H1 (cell line): ENCODE results near the gene RAB3GAP2.

Source experiments
- MAFK ChIP-seq: IDR thresholded peaks from 2 replicates; pipeline ENCODE4 v1.6.1; 2012; ENCODE audit warnings: low read depth, mild to moderate bottlenecking, improper control_type of control experiment, low read length
- YY1 ChIP-seq: IDR thresholded peaks from 2 replicates; pipeline ENCODE4 v1.6.1; 2011; ENCODE audit warnings: low read depth, mild to moderate bottlenecking, low read length
- TF ChIP-seq, protein P1 (sequence below): IDR thresholded peaks from 2 replicates; pipeline ENCODE4 v1.6.1; 2012; ENCODE audit warnings: inconsistent platforms

DNA sequence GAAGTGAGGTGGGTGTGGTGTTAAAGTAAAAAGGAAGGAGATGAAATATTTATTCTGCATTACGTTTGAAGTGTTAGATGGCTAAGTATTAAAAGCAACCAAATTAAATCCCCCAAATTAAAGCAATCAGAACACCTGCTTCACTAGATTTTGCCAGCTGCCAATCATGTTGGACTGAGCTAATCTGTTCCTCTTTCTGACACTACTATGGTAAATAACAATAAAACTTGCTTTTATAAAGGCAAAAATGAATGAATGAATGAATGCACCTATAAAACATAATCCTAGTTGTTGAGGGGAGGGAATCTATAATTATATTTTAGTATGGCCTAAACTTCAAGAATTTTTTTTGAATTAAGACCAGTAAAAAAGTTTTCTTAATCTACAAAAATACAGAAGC, 51.0 kb downstream of the RAB3GAP2 start:
- no peak for TF ChIP-seq MAFK
- TF ChIP-seq, protein P1, sequence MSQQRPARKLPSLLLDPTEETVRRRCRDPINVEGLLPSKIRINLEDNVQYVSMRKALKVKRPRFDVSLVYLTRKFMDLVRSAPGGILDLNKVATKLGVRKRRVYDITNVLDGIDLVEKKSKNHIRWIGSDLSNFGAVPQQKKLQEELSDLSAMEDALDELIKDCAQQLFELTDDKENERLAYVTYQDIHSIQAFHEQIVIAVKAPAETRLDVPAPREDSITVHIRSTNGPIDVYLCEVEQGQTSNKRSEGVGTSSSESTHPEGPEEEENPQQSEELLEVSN = no peak
- no peak for TF ChIP-seq YY1
